H4 (cell line): ENCODE measurements around the gene PARP2. TPM values are rescaled to one million over a fixed set of nuclear protein-coding genes. Genes with fewer than 3 reads are reported as not detected.
"Not testable (repeated sequence)": the region's sequence is repeated elsewhere in the genome, so short reads cannot be mapped to it uniquely, and the experiment has no call there.

ENCODE experiments used
- DNase-seq: peaks from one replicate; pipeline ENCODE4 v3.0.0-alpha.2; 2015; ENCODE audit warnings: low spot score
- total RNA-seq: library from RNA; depleted of rRNA; stranded (reverse); fragments of >200 nt; shearing (Covaris generic); gene quantifications from 2 replicates; pipeline ENCODE4 v1.2.3, GENCODE V29; 2014

Gene PARP2
- total RNA-seq, 1 experiment from 2014 or later: 33.6 TPM

GRCh38 chr14:20345366-20345765 is 1.9 kb downstream of the PARP2 start:
- no peak for DNase-seq

GRCh38 chr14:20346713-20347112 is 3.3 kb downstream of the PARP2 start:
- DNase-seq: no peak

GRCh38 chr14:20347747-20348146 is 4.3 kb downstream of the PARP2 start:
- DNase-seq: no peak

- DNase-seq: no peak
Measured at GRCh38 chr14:20350282-20350681, 6.8 kb downstream of the PARP2 start.

- DNase-seq: no peak
Measured at GRCh38 chr14:20350860-20351259, 7.4 kb downstream of the PARP2 start.

GRCh38 chr14:20356422-20356821 is 13.0 kb downstream of the PARP2 start:
- DNase-seq: no peak

GRCh38 chr14:20358474-20358873 is 15.0 kb downstream of the PARP2 start:
- not testable (repeated sequence) for DNase-seq

GRCh38 chr14:20365928-20366327 is 22.5 kb downstream of the PARP2 start:
- no peak for DNase-seq

- DNase-seq: no peak
Measured at GRCh38 chr14:20372796-20373195, 29.4 kb downstream of the PARP2 start.

GRCh38 chr14:20375471-20375870 is 32.0 kb downstream of the PARP2 start:
- DNase-seq: no peak

GRCh38 chr14:20376071-20376588 is 32.7 kb downstream of the PARP2 start:
- no peak for DNase-seq

- no peak for DNase-seq
Measured at GRCh38 chr14:20377171-20377570, 33.7 kb downstream of the PARP2 start.

GRCh38 chr14:20379743-20380142 is 36.3 kb downstream of the PARP2 start:
- DNase-seq: no peak

- DNase-seq: no peak
Measured at GRCh38 chr14:20380681-20381080, 37.2 kb downstream of the PARP2 start.

- no peak for DNase-seq
Measured at GRCh38 chr14:20381341-20381740, 37.9 kb downstream of the PARP2 start.

- DNase-seq: no peak
Measured at GRCh38 chr14:20382526-20382925, 39.1 kb downstream of the PARP2 start.

GRCh38 chr14:20383032-20383431 is 39.6 kb downstream of the PARP2 start:
- DNase-seq: no peak

- DNase-seq: no peak
Measured at GRCh38 chr14:20383636-20384035, 40.2 kb downstream of the PARP2 start.

GRCh38 chr14:20384321-20384720 is 40.9 kb downstream of the PARP2 start:
- DNase-seq: no peak

- no peak for DNase-seq
Measured at GRCh38 chr14:20384886-20385285, 41.5 kb downstream of the PARP2 start.

GRCh38 chr14:20386276-20386855 is 42.9 kb downstream of the PARP2 start:
- no peak for DNase-seq

GRCh38 chr14:20387576-20387975 is 44.1 kb downstream of the PARP2 start:
- no peak for DNase-seq

- no peak for DNase-seq
Measured at GRCh38 chr14:20388159-20388558, 44.7 kb downstream of the PARP2 start.

- DNase-seq: no peak
Measured at GRCh38 chr14:20391505-20391904, 48.1 kb downstream of the PARP2 start.
